IMR-90 (cell line): Measurements from ENCODE around the gene SURF2. TPM values are rescaled to one million over a fixed set of nuclear protein-coding genes. Genes with fewer than 3 reads are reported as not detected.

Source experiments
- ATAC-seq: fragments of 200-7000 bp; cut with Tn5 transposase; 2 replicates; pipeline ENCODE4 v1.9.1; 2020; ENCODE audit warnings: low read depth, mild to moderate bottlenecking, moderate library complexity
- BruUV-seq: library from RNA; stranded (reverse); fragments of 400-500 nt; replicated peaks from 2 replicates; lab custom pipeline; 2021; lab: Mats Ljungman, UMichigan
- CTCF ChIA-PET: fragments of 300-600 bp; formaldehyde crosslinking; extraction: SDS; loops from one replicate; lab custom pipeline; 2021; ENCODE audit warnings: antibody characterized with exemption; lab: Yijun Ruan, JAX
- POLR2A ChIA-PET: fragments of 300-600 bp; sonication (Branson Sonifier 250); formaldehyde crosslinking; loops from one replicate; lab custom pipeline; 2022; ENCODE audit warnings: antibody characterized with exemption; ENCODE audit not compliant: unreplicated experiment; lab: Charles Lee
- DNase-seq: peaks from one replicate; pipeline ENCODE4 v3.0.0; 2013
- H2AFZ ChIP-seq: replicated peaks from 2 replicates; pipeline ENCODE3; 2013; ENCODE audit warnings: low read length, mild to moderate bottlenecking; ENCODE audit not compliant: poor library complexity
- H2AK5ac ChIP-seq: 2 replicates; pipeline ENCODE4 v1.6.1; 2013; ENCODE audit warnings: low read depth, low read length, inconsistent platforms
- H2AK9ac ChIP-seq: replicated peaks from 2 replicates; pipeline ENCODE3; 2013; ENCODE audit warnings: mild to moderate bottlenecking, low read depth, low read length, moderate library complexity; ENCODE audit not compliant: poor library complexity
- H2BK120ac ChIP-seq: 2 replicates; pipeline ENCODE4 v1.6.1; 2013; ENCODE audit warnings: low read depth, low read length, inconsistent platforms
- H2BK15ac ChIP-seq: 3 replicates; pipeline ENCODE4 v1.6.1; 2013; ENCODE audit warnings: low read depth, low read length, inconsistent platforms
- H2BK20ac ChIP-seq: 2 replicates; pipeline ENCODE4 v1.6.1; 2013; ENCODE audit warnings: low read depth, mild to moderate bottlenecking, inconsistent platforms, low read length, moderate library complexity
- H2BK5ac ChIP-seq: 2 replicates; pipeline ENCODE4 v1.6.1; 2013; ENCODE audit warnings: mild to moderate bottlenecking, low read depth, low read length, inconsistent platforms; ENCODE audit not compliant: poor library complexity, severe bottlenecking
- H3K14ac ChIP-seq: replicated peaks from 2 replicates; pipeline ENCODE4 v1.6.1; 2013; ENCODE audit warnings: low read depth, low read length, inconsistent platforms
- H3K18ac ChIP-seq: 2 replicates; pipeline ENCODE4 v1.6.1; 2013; ENCODE audit warnings: low read depth, low read length, control low read depth
- H3K23ac ChIP-seq: 2 replicates; pipeline ENCODE4 v1.6.1; 2013; ENCODE audit warnings: low read depth, low read length, inconsistent platforms
- H3K27ac ChIP-seq: 2 replicates; pipeline ENCODE4 v1.5.1; 2013; ENCODE audit warnings: mild to moderate bottlenecking, control low read depth, low read length; ENCODE audit not compliant: insufficient read depth
- H3K27me3 ChIP-seq: 2 replicates; pipeline ENCODE4 v1.6.1; 2013; ENCODE audit warnings: low read length; ENCODE audit not compliant: control insufficient read depth, insufficient read depth
- H3K36me3 ChIP-seq: 2 replicates; pipeline ENCODE4 v1.6.1; 2013; ENCODE audit warnings: low read length, mixed read lengths; ENCODE audit not compliant: control insufficient read depth, insufficient read depth
- H3K4ac ChIP-seq: 2 replicates; pipeline ENCODE4 v1.6.1; 2013; ENCODE audit warnings: low read depth, low read length, inconsistent platforms
- H3K4me1 ChIP-seq: 2 replicates; pipeline ENCODE4 v1.6.1; 2013; ENCODE audit warnings: low read length, mixed read lengths; ENCODE audit not compliant: control insufficient read depth, insufficient read depth
- H3K4me2 ChIP-seq: 2 replicates; pipeline ENCODE4 v1.6.1; 2013; ENCODE audit warnings: low read depth, mild to moderate bottlenecking, control low read depth, low read length, moderate library complexity
- H3K4me3 ChIP-seq: 2 replicates; pipeline ENCODE4 v1.5.1; 2013; ENCODE audit warnings: low read depth, mild to moderate bottlenecking, control low read depth, low read length, moderate library complexity; ENCODE audit not compliant: insufficient read depth
- H3K56ac ChIP-seq: 2 replicates; pipeline ENCODE4 v1.6.1; 2013; ENCODE audit warnings: low read length, inconsistent platforms; ENCODE audit not compliant: insufficient read depth; ENCODE audit errors: extremely low read depth
- H3K79me1 ChIP-seq, 2 experiments: 2 replicates each; pipeline ENCODE4 v1.6.1; 2013; ENCODE audit warnings: low read length in 2 of 2, inconsistent platforms in 1 of 2, low read depth in 1 of 2
- H3K9ac ChIP-seq: 2 replicates; pipeline ENCODE4 v1.6.1; 2013; ENCODE audit warnings: low read depth, low read length, control low read depth
- H3K9me1 ChIP-seq: 2 replicates; pipeline ENCODE4 v1.6.1; 2013; ENCODE audit warnings: low read length, inconsistent platforms; ENCODE audit not compliant: insufficient read depth
- H3K9me3 ChIP-seq: 2 replicates; pipeline ENCODE4 v1.6.1; 2013; ENCODE audit warnings: low read length; ENCODE audit not compliant: control insufficient read depth, insufficient read depth
- H4K20me1 ChIP-seq: 2 replicates; pipeline ENCODE4 v1.6.1; 2013; ENCODE audit warnings: low read length, inconsistent platforms; ENCODE audit not compliant: insufficient read depth
- H4K5ac ChIP-seq: 2 replicates; pipeline ENCODE4 v1.6.1; 2013; ENCODE audit warnings: mild to moderate bottlenecking, low read depth, low read length, control low read depth
- H4K8ac ChIP-seq, 2 experiments: 2 replicates each; pipeline ENCODE4 v1.6.1; 2013; ENCODE audit warnings: low read depth in 2 of 2, low read length in 2 of 2, control low read depth in 1 of 2, inconsistent platforms in 1 of 2
- H4K91ac ChIP-seq: 2 replicates; pipeline ENCODE4 v1.6.1; 2013; ENCODE audit warnings: low read depth, low read length, inconsistent platforms; ENCODE audit not compliant: insufficient read depth
- BHLHE40 ChIP-seq: fragments of 150-350 bp; IDR thresholded peaks from 2 replicates; pipeline ENCODE4 v1.6.1; 2016; ENCODE audit warnings: mild to moderate bottlenecking, low read depth, low read length
- FOS ChIP-seq: fragments of 150-350 bp; IDR thresholded peaks from 2 replicates; pipeline ENCODE4 v1.6.1; 2016; ENCODE audit warnings: low read depth, low read length
- POLR2A ChIP-seq: IDR thresholded peaks from 2 replicates; pipeline ENCODE4 v1.6.1; 2012; ENCODE audit warnings: mild to moderate bottlenecking, low read depth, low read length
- WGBS, 2 experiments: methylation state at CpG; one replicate each; pipeline versions ENCODE4 v1.1.5 to v1.1.7; 2013; ENCODE audit warnings: missing lambda C conversion rate in 2 of 2; ENCODE audit not compliant: insufficient read length in 1 of 2; ENCODE audit errors: extremely low coverage in 2 of 2; 5-methylcytosine and 5-hydroxymethylcytosine counted together
- dilution Hi-C: fragments of 300-500 bp; cut with HindIII; formaldehyde crosslinking; loops from one replicate; pipeline ENCODE4 v1.14.3; 2018; ENCODE audit warnings: low sequenced_read_pairs; ENCODE audit not compliant: unreplicated experiment
- in situ Hi-C: fragments of 300-500 bp; cut with MboI; formaldehyde crosslinking; loops from 3 replicates; pipeline ENCODE4 v1.14.3; 2019; ENCODE audit warnings: low sequenced_read_pairs, inconsistent platforms, mixed read lengths
- intact Hi-C: fragments of 100-400 bp; cut with micrococcal nuclease; formaldehyde crosslinking; loops from 2 replicates; pipeline ENCODE4 v1.10.0; 2022
- polyA plus RNA-seq, 3 experiments: library from polyadenylated mRNA; depleted of rRNA; stranded (reverse); fragments of >200 nt; gene quantifications; 2 replicates each; pipeline ENCODE4 v1.2.3, GENCODE V29; 2012; ENCODE audit warnings: low replicate concordance in 1 of 3
- total RNA-seq: library from RNA; depleted of rRNA; stranded (reverse); fragments of >200 nt; gene quantifications from 2 replicates; pipeline ENCODE4 v1.2.3, GENCODE V29; 2012

Gene SURF2
- total and polyA plus RNA-seq, 2 of the 4 experiments (the other 2 are of a cell fraction): 9.9 to 16.3 TPM

DNA sequence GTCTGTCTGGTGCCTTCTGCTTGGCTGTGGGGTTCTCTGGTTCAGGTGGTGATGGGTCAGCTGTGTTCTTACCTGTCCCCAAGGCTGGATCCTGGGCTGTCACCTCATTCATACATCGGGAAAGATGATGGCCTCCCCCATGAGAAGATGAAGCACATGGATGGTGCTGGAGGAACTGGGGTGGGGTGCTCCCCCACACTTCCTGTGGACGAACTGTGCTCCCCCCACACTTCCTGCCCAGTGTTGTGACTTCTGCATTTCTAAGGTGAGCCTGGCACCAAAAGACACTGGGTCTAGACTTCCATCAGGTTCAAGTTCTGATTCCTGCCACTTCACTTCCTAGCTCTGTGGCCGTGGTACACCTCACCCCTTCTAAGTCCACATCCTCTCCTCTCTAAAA is 16.1 kb upstream of the SURF2 start:
- POLR2A ChIA-PET: no interaction called here
- dilution Hi-C loops: no loop called here
- no peak overlapping the region for H2BK5ac ChIP-seq

More for the DNA sequence above, 16.1 kb upstream of the SURF2 start:
- BruUV-seq: no TSS peak
- H3K4ac ChIP-seq: no peak overlapping the region
- peaks cover 8 to 32% of the 10 kb centered on the region in 2 experiments; a peak in 3 of 4 replicates for H3K79me1 ChIP-seq
- in situ Hi-C loops (no loop called here), intact Hi-C loops (no loop called here)
- no peak for ATAC-seq
- H2AFZ ChIP-seq: no peak overlapping the region
- H2BK15ac ChIP-seq: no peak overlapping the region
- TF ChIP-seq BHLHE40: no peak
- no peak for TF ChIP-seq POLR2A
- no peak for TF ChIP-seq FOS
- DNase-seq: no peak
- CTCF ChIA-PET: interaction anchor here (0.6 kb wide), 1 partner anchor 20 kb away, joined by 4 read pairs; no protein-coding TSS in a partner anchor
- H3K9me3 ChIP-seq: no peaks in the 10 kb centered on the region
- no peak overlapping the region for H4K5ac ChIP-seq
- no peak overlapping the region for H3K56ac ChIP-seq
- H2BK20ac ChIP-seq: no peak overlapping the region
- no peak overlapping the region for H3K23ac ChIP-seq
- H2AK5ac ChIP-seq: no peak overlapping the region
- H2BK120ac ChIP-seq: no peak overlapping the region
- no peak overlapping the region for H2AK9ac ChIP-seq
- H4K91ac ChIP-seq: no peak overlapping the region
- no peaks in the 10 kb centered on the region for H3K4me1 ChIP-seq
- no peaks in the 10 kb centered on the region for H3K27me3 ChIP-seq
- 60% methylated on average over 1 of the region's 3 CpGs; no CpG with 5 or more reads in 1 of the 2 experiments for WGBS, 2 experiments
- H3K9ac ChIP-seq: no peak overlapping the region
- no peak overlapping the region for H3K14ac ChIP-seq
- no peak overlapping the region for H3K4me3 ChIP-seq
- peaks cover 57% of the 10 kb centered on the region for H3K36me3 ChIP-seq
- H4K8ac ChIP-seq: no peak overlapping the region
- H3K9me1 ChIP-seq: 0 out of 2 replicates have a peak, but pooled peaks cover 4% of the 10 kb centered on the region
- H3K18ac ChIP-seq: no peak overlapping the region
- no peak overlapping the region for H3K4me2 ChIP-seq
- no peak overlapping the region for H3K27ac ChIP-seq
- no peaks in the 10 kb centered on the region for H4K20me1 ChIP-seq
